ENCODE results near the gene CDK17. TPM values are rescaled to one million over a fixed set of nuclear protein-coding genes. Genes with fewer than 3 reads are reported as not detected.
A peak's percentile ranks its signal among the peaks of the same experiment; 100 is the strongest.

The CDK17 gene
- total RNA-seq, 1 donor from 2014 or later: 47.1 TPM

GRCh38 chr12:96241846-96242256 is 158.4 kb downstream of the CDK17 start:
- no peak for TF ChIP-seq CTCF (IDR thresholded peaks at IDR 0.05)
- no peaks in the 10 kb centered on the region for H3K9me3 ChIP-seq
- no peaks in the 10 kb centered on the region for H3K27me3 ChIP-seq
- no peak for DNase-seq
- H3K36me3 ChIP-seq: peaks cover 7% of the 10 kb centered on the region
- intact Hi-C loops (cut with DNase I): no loop called here
- ATAC-seq: peak; percentile 84
- no peak overlapping the region for H3K4me3 ChIP-seq
- peaks cover 40% of the 10 kb centered on the region for H3K4me1 ChIP-seq
- H3K27ac ChIP-seq: peak overlapping the region; percentile 33

- intact Hi-C loops (cut with DNase I): no loop called here
- TF ChIP-seq CTCF (IDR thresholded peaks at IDR 0.05): no peak
- DNase-seq (no peak), ATAC-seq (no peak)
- H3K4me3 ChIP-seq: no peak overlapping the region
- H3K9me3 ChIP-seq: no peaks in the 10 kb centered on the region
- no peaks in the 10 kb centered on the region for H3K27me3 ChIP-seq
- H3K4me1 ChIP-seq: peaks cover 44% of the 10 kb centered on the region
- peaks cover 5% of the 10 kb centered on the region for H3K36me3 ChIP-seq
- H3K27ac ChIP-seq: no peak overlapping the region
Measured at GRCh38 chr12:96241431-96241830, 158.8 kb downstream of the CDK17 start.

GRCh38 chr12:96240656-96241055 is 159.6 kb downstream of the CDK17 start:
- no peak for TF ChIP-seq CTCF (IDR thresholded peaks at IDR 0.05)
- Histone ChIP-seq H3K4me1 (peaks cover 52% of the 10 kb centered on the region), H3K9me3 (no peaks in the 10 kb centered on the region), H3K27ac (peak overlapping the region; percentile 26), H3K36me3 (no peaks in the 10 kb centered on the region), H3K4me3 (no peak overlapping the region), H3K27me3 (no peaks in the 10 kb centered on the region)
- ATAC-seq (no peak), DNase-seq (no peak)
- intact Hi-C loops (cut with DNase I): no loop called here

- no peak for TF ChIP-seq CTCF (IDR thresholded peaks at IDR 0.05)
- no peaks in the 10 kb centered on the region for H3K27me3 ChIP-seq
- H3K4me3 ChIP-seq: no peak overlapping the region
- intact Hi-C loops (cut with DNase I): no loop called here
- DNase-seq (no peak), ATAC-seq (no peak)
- H3K9me3 ChIP-seq: no peaks in the 10 kb centered on the region
- peaks cover 58% of the 10 kb centered on the region for H3K4me1 ChIP-seq
- H3K27ac ChIP-seq: peak overlapping the region; percentile 26
- no peaks in the 10 kb centered on the region for H3K36me3 ChIP-seq
Measured at GRCh38 chr12:96239711-96240635, 160.3 kb downstream of the CDK17 start.

GRCh38 chr12:96238336-96239047 is 161.7 kb downstream of the CDK17 start:
- no peaks in the 10 kb centered on the region for H3K27me3 ChIP-seq
- no peak for DNase-seq
- intact Hi-C loops (cut with DNase I): no loop called here
- no peak for TF ChIP-seq CTCF (IDR thresholded peaks at IDR 0.05)
- H3K9me3 ChIP-seq: no peaks in the 10 kb centered on the region
- H3K27ac ChIP-seq: no peak overlapping the region
- ATAC-seq: no peak
- no peaks in the 10 kb centered on the region for H3K36me3 ChIP-seq
- no peak overlapping the region for H3K4me3 ChIP-seq
- peaks cover 67% of the 10 kb centered on the region for H3K4me1 ChIP-seq

Data from upper lobe of right lung (tissue), 1 donor.